Esophagus muscularis mucosa (tissue), 4 donors: Measurements from ENCODE around the gene POC1A.

Experiments
- CTCF ChIP-seq, 3 experiments: fragments of 200-600 bp in 2 of 3; fragments of 450-650 bp in 1 of 3; sonication (generic) in 2 of 3; IDR thresholded peaks; one replicate each; pipeline ENCODE4 v1.5.1; 2017 to 2019; ENCODE audit warnings: antibody characterized with exemption in 3 of 3, mild to moderate bottlenecking in 2 of 3, moderate library complexity in 1 of 3
- EP300 ChIP-seq: sonication (generic); formaldehyde crosslinking; IDR thresholded peaks from one replicate; pipeline ENCODE4 v1.6.1; 2017; ENCODE audit warnings: antibody characterized with exemption
- POLR2A ChIP-seq: fragments of 450-650 bp; IDR thresholded peaks from one replicate; pipeline ENCODE4 v1.6.1; 2017; ENCODE audit warnings: antibody characterized with exemption, moderate library complexity, mild to moderate bottlenecking, low read depth
- POLR2AphosphoS5 ChIP-seq, 2 donors: sonication (generic); formaldehyde crosslinking; IDR thresholded peaks; one replicate each; pipeline ENCODE4 v1.6.1; 2017; ENCODE audit warnings: antibody characterized with exemption in 2 of 2

DNA sequence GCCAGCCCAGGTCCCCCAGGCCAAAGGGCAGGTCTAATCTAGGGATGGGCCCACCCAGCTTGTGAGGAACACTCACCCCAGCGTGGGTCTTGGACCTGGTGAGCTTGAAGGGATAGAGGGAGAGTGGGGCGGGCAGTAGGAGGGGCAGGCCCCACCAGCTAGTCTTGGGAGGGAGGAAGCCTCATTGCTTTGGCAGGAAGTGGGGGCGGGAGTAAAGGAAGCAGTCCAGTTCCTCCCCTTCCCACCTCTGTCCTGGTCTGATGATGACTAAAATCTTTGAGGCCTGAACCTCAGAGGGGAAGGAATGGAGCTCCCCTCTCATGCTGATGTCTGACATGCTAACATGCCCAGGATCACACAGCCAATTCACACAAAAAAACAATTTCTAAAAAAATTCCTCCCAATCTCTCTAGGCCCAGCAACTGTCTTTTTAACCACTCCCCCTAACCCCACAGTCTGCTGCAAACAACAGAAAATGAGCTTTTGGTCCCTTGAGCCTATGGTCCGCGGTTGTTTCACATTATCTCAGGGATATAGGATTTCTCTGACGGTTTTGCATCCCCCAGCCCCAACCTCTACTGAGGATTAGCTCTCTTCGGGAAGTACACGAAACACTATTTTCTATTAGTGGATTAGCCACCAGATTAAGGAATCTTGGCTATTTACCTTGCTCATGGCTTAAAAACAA lies 67.1 kb downstream of the POC1A start:
- TF ChIP-seq CTCF (IDR thresholded peaks at IDR 0.05) (no peak), POLR2A (no peak), EP300 (no peak), POLR2AphosphoS5 (IDR thresholded peaks at IDR 0.05) (no peak)
